CD14-positive monocyte (primary cell): ENCODE results near the gene GOLPH3. TPM values are rescaled to one million over a fixed set of nuclear protein-coding genes. Genes with fewer than 3 reads are reported as not detected.

Experiments used
- DNase-seq, 3 donors: peaks; one replicate each; pipeline ENCODE4 v3.0.0-alpha.2; 2011 to 2022
- H2AFZ ChIP-seq: 2 replicates; pipeline ENCODE4 v1.6.0; 2012; ENCODE audit warnings: mild to moderate bottlenecking, low read depth, low read length, inconsistent platforms; ENCODE audit not compliant: insufficient read depth, poor library complexity, severe bottlenecking
- H3K27ac ChIP-seq, 2 donors: 1 replicate in 1 of 2; 2 replicates in 1 of 2; pipeline ENCODE4 v1.5.1; 2012 to 2013; ENCODE audit warnings: low read length in 2 of 2, control low read depth in 1 of 2, inconsistent platforms in 1 of 2, low read depth in 1 of 2, mild to moderate bottlenecking in 1 of 2
- H3K27me3 ChIP-seq, 2 donors: one replicate each; pipeline versions ENCODE4 v1.6.0 to v1.6.1; 2011 to 2013; ENCODE audit warnings: low read length in 2 of 2; ENCODE audit not compliant: control insufficient read depth in 2 of 2, insufficient read depth in 2 of 2
- H3K36me3 ChIP-seq, 2 donors: replicated peaks in 1 of 2; 1 replicate in 1 of 2; 2 replicates in 1 of 2; pipeline versions ENCODE4 v1.5.1 to v1.6.1; 2012 to 2013; ENCODE audit warnings: low read length in 2 of 2, control low read depth in 1 of 2, inconsistent platforms in 1 of 2, mild to moderate bottlenecking in 1 of 2; ENCODE audit not compliant: insufficient read depth in 2 of 2, control insufficient read depth in 1 of 2
- H3K4me1 ChIP-seq, 2 donors: 1 replicate in 1 of 2; 2 replicates in 1 of 2; pipeline versions ENCODE4 v1.5.1 to v1.6.1; 2012 to 2013; ENCODE audit warnings: low read length in 2 of 2, control low read depth in 1 of 2, inconsistent platforms in 1 of 2, mild to moderate bottlenecking in 1 of 2, moderate library complexity in 1 of 2; ENCODE audit not compliant: insufficient read depth in 2 of 2, control insufficient read depth in 1 of 2
- H3K4me2 ChIP-seq: replicated peaks from 2 replicates; pipeline ENCODE3; 2012; ENCODE audit warnings: low read length, moderate library complexity, mild to moderate bottlenecking; ENCODE audit not compliant: poor library complexity, severe bottlenecking; ENCODE audit errors: extremely low read depth
- H3K4me3 ChIP-seq, 3 experiments: fragments of 200-600 bp in 1 of 3; sonication (generic) in 1 of 3; replicated peaks in 1 of 3; 1 replicate in 2 of 3; 2 replicates in 1 of 3; pipeline ENCODE4 v1.5.1; 2011 to 2013; ENCODE audit warnings: low read length in 3 of 3, mild to moderate bottlenecking in 3 of 3, control low read depth in 2 of 3, low read depth in 2 of 3, inconsistent platforms in 1 of 3, moderate library complexity in 1 of 3
- H3K79me2 ChIP-seq: 2 replicates; pipeline ENCODE4 v1.6.0; 2012; ENCODE audit warnings: mild to moderate bottlenecking, control low read depth, inconsistent platforms, low read length, moderate library complexity; ENCODE audit not compliant: insufficient read depth
- H3K9ac ChIP-seq: 2 replicates; pipeline ENCODE4 v1.6.0; 2017; ENCODE audit warnings: low read length, mild to moderate bottlenecking; ENCODE audit not compliant: insufficient read depth, poor library complexity, severe bottlenecking
- H3K9me3 ChIP-seq, 2 donors: replicated peaks in 1 of 2; 1 replicate in 1 of 2; 2 replicates in 1 of 2; pipeline versions ENCODE4 v1.5.1 to v1.6.1; 2012 to 2013; ENCODE audit warnings: low read length in 2 of 2, control low read depth in 1 of 2; ENCODE audit not compliant: control insufficient read depth in 1 of 2, insufficient read depth in 1 of 2
- H4K20me1 ChIP-seq: 2 replicates; pipeline ENCODE4 v1.6.0; 2012; ENCODE audit warnings: mild to moderate bottlenecking, low read length, control low read depth, moderate library complexity; ENCODE audit not compliant: insufficient read depth
- H3K27ac Mint-ChIP-seq, 7 donors: one replicate each; pipeline ENCODE4 v1.8.0; 2020; ENCODE audit warnings: mild to moderate bottlenecking in 7 of 7, mixed read lengths in 7 of 7, moderate library complexity in 6 of 7, inconsistent platforms in 2 of 7
- H3K27me3 Mint-ChIP-seq, 3 donors: one replicate each; pipeline ENCODE4 v1.8.0; 2021 to 2022; ENCODE audit warnings: low read depth in 3 of 3, mild to moderate bottlenecking in 3 of 3, mixed read lengths in 3 of 3, moderate library complexity in 3 of 3, inconsistent platforms in 1 of 3
- H3K36me3 Mint-ChIP-seq, 2 donors: one replicate each; pipeline ENCODE4 v1.8.0; 2020; ENCODE audit warnings: mixed read lengths in 2 of 2, inconsistent platforms in 1 of 2, mild to moderate bottlenecking in 1 of 2
- H3K4me1 Mint-ChIP-seq: one replicate; pipeline ENCODE4 v1.8.0; 2020; ENCODE audit warnings: mild to moderate bottlenecking, mixed read lengths
- H3K4me3 Mint-ChIP-seq, 2 donors: one replicate each; pipeline ENCODE4 v1.8.0; 2020; ENCODE audit warnings: mild to moderate bottlenecking in 2 of 2, mixed read lengths in 2 of 2, moderate library complexity in 1 of 2
- H3K9me3 Mint-ChIP-seq, 7 donors: one replicate each; pipeline ENCODE4 v1.8.0; 2020 to 2022; ENCODE audit warnings: mixed read lengths in 7 of 7, mild to moderate bottlenecking in 6 of 7, moderate library complexity in 6 of 7, inconsistent platforms in 2 of 7
- CTCF ChIP-seq: fragments of 200-600 bp; IDR thresholded peaks from one replicate; pipeline ENCODE4 v1.8.0; 2022; ENCODE audit warnings: antibody characterized with exemption, mild to moderate bottlenecking
- WGBS: methylation state at CpG from one replicate; pipeline ENCODE4 v1.1.5; 2013; ENCODE audit warnings: missing lambda C conversion rate; ENCODE audit not compliant: insufficient coverage; 5-methylcytosine and 5-hydroxymethylcytosine counted together
- intact Hi-C, 2 donors: fragments of 100-400 bp; cut with micrococcal nuclease; formaldehyde crosslinking; loops; one replicate each; pipeline versions ENCODE4 v1.15.0 to v1.15.1; 2023
- polyA plus RNA-seq, 3 donors: library from polyadenylated mRNA; depleted of rRNA in 1 of 3; unstranded in 2 of 3; stranded (reverse) in 1 of 3; fragments of 300-500 nt in 2 of 3; fragments of >200 nt in 1 of 3; fragmentation: Illumina TruSeq in 2 of 3; gene quantifications; 1 replicate in 2 of 3; 2 replicates in 1 of 3; pipeline ENCODE4 v1.2.3, GENCODE V29; 2012 to 2021

Gene GOLPH3
- polyA plus RNA-seq, 3 donors: 25.1 to 108 (median 105) TPM

GRCh38 chr5:32116574-32117313 is 57.4 kb downstream of the GOLPH3 start:
- no peak for TF ChIP-seq CTCF
- H3K36me3 Mint-ChIP-seq: peaks cover 54 to 90% of the 10 kb centered on the region in 2 donors
- H4K20me1 ChIP-seq: peaks cover 42% of the 10 kb centered on the region
- H3K9me3 Mint-ChIP-seq: no peaks in the 10 kb centered on the region
- intact Hi-C loops: no loop called here
- no CpG with 5 or more reads among the region's 4 CpGs for WGBS
- no peaks in the 10 kb centered on the region for H3K27me3 ChIP-seq
- H3K4me3 Mint-ChIP-seq: no peak overlapping the region
- H3K36me3 ChIP-seq: peaks cover 54 to 85% of the 10 kb centered on the region in 2 donors
- H3K27ac ChIP-seq: no peak overlapping the region
- H3K27me3 Mint-ChIP-seq: no peaks in the 10 kb centered on the region
- no peak overlapping the region for H2AFZ ChIP-seq
- no peak for DNase-seq
- H3K79me2 ChIP-seq: peaks cover 31% of the 10 kb centered on the region
- H3K4me2 ChIP-seq: no peak overlapping the region
- H3K4me3 ChIP-seq: no peak overlapping the region
- H3K4me1 Mint-ChIP-seq: no peaks in the 10 kb centered on the region
- H3K27ac Mint-ChIP-seq: peak overlapping the region in 3 of 7 donors; percentile 7 to 12 (median 10)
- H3K9ac ChIP-seq: no peak overlapping the region
- H3K9me3 ChIP-seq: no peaks in the 10 kb centered on the region
- no peaks in the 10 kb centered on the region for H3K4me1 ChIP-seq

- Mint-ChIP-seq H3K9me3 (no peaks in the 10 kb centered on the region), H3K27ac (peak overlapping the region in 4 of 7 donors; percentile 9 to 48 (median 46)), H3K4me3 (no peak overlapping the region), H3K36me3 (peaks cover 54 to 90% of the 10 kb centered on the region in 2 donors), H3K4me1 (no peaks in the 10 kb centered on the region), H3K27me3 (no peaks in the 10 kb centered on the region)
- Histone ChIP-seq H3K4me2 (no peak overlapping the region), H3K4me3 (no peak overlapping the region), H3K27me3 (no peaks in the 10 kb centered on the region), H2AFZ (no peak overlapping the region), H3K79me2 (peaks cover 29% of the 10 kb centered on the region), H3K36me3 (peaks cover 53 to 85% of the 10 kb centered on the region in 2 donors), H3K4me1 (no peaks in the 10 kb centered on the region), H3K9me3 (no peaks in the 10 kb centered on the region), H4K20me1 (peaks cover 42% of the 10 kb centered on the region), H3K9ac (no peak overlapping the region), H3K27ac (no peak overlapping the region)
- no peak for DNase-seq
- no peak for TF ChIP-seq CTCF
- intact Hi-C loops: no loop called here
- WGBS: no CpG with 5 or more reads among the region's 3 CpGs
Observed at GRCh38 chr5:32115985-32116384, 58.1 kb downstream of the GOLPH3 start.
